GM12872 (cell line): ENCODE results near the gene SLC25A12.

Experiments
- TF ChIP-seq, protein P1 (sequence below): IDR thresholded peaks from 3 replicates; pipeline ENCODE4 v1.5.1; 2011; ENCODE audit warnings: low read depth, mild to moderate bottlenecking, low read length, moderate library complexity; ENCODE audit not compliant: insufficient read depth

SLC25A12 gene

DNA sequence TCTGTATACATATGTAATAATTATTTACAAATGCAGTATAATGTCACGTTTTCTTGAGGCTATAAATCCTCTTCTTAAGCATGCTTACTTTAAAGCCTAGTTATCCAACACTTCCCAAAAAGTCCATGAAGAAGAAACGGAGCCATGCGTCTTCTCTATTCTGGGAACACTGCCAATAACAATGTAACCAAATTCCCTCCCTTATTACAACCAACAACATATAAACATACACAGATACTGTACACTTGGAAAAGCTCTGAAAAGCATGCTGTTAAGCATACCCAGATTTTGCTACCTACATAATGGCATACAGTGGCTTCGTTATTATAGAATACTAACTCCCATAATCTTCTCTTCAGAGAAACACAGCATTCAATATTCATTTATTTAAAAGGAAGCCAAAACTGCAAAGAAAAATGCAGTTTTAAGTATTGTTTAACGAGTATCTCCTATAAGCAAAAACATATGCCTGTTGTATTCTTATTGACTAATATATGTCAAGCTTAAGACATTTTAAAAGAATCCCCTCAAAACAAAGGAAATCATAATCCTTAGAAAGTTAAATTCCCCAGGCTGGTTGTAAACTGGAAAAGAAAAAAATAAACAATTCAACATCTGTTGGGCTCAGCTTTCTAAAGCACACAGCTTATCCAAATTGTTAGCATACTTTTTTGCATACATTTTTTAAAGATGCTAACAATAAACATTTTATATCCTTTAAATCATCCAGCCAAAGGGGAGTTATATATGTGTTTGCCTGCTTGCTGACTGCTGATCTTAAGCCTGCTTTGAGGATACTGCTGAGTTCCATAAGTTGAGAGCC, 83.4 kb downstream of the SLC25A12 start:
- TF ChIP-seq, protein P1, sequence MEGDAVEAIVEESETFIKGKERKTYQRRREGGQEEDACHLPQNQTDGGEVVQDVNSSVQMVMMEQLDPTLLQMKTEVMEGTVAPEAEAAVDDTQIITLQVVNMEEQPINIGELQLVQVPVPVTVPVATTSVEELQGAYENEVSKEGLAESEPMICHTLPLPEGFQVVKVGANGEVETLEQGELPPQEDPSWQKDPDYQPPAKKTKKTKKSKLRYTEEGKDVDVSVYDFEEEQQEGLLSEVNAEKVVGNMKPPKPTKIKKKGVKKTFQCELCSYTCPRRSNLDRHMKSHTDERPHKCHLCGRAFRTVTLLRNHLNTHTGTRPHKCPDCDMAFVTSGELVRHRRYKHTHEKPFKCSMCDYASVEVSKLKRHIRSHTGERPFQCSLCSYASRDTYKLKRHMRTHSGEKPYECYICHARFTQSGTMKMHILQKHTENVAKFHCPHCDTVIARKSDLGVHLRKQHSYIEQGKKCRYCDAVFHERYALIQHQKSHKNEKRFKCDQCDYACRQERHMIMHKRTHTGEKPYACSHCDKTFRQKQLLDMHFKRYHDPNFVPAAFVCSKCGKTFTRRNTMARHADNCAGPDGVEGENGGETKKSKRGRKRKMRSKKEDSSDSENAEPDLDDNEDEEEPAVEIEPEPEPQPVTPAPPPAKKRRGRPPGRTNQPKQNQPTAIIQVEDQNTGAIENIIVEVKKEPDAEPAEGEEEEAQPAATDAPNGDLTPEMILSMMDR = no peak

DNA sequence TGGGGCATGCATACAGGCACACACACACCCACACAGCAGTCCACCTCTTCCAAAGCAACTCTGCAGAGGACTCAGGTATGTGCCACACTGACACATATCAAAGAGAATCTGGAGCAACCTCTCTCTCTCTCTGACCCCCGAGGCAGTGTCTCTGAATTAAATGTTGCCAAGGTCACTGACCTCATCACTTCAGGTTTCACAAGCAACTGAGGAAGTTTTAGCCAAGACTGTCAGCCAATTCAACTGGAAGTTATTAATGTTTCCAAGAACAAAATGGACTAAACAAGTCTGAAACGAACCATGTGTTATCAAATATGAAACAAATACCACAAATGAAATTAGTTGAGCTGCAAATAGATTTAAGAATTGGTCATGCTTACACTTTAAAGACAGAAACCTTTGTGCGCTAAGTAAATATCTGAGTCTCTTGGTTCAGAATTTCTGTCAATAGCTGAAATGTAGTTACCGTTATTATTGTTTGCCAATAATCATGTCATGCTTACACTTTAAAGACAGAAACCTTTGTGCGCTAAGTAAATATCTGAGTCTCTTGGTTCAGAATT, 86.1 kb downstream of the SLC25A12 start:
- TF ChIP-seq, protein P1 = no peak

DNA sequence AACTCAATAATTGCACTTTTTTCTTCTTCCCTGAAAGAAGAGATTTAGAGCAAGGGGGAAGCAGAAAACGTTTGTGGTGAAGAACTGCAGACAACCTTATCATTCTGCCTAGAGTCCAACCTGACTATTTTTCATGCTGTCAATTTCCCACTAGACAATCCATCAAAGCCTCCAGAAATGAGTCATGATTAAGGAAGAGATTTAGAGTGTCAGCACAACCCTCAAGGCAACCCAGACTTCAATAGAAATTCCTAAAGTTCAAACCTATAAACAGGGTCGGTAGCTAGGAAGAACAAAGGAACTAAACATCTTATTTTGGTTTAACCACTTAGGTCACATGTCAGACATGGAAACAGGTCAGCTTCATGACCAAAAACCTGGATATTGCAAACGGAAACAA, 86.9 kb downstream of the SLC25A12 start:
- TF ChIP-seq, protein P1 = no peak

DNA sequence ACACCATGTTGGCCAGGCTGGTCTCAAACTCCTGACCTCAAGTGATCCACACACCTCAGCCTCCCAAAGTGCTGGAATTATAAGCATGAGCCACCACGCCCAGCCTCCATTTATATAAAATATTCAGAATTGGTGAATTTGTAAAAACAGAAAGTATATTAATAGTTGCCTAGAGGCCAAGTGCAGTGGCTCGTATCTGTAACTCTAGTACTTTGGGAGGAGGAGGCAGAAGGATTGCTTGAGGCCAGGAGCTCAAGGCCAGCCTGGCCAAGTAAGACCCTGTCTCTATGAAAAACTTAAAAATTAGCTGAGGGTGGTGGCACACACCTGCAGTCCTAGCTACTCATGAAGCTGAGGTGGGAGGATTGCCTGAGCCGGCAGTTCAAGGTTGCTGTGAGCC, 89.6 kb downstream of the SLC25A12 start:
- TF ChIP-seq, protein P1 = no peak

DNA sequence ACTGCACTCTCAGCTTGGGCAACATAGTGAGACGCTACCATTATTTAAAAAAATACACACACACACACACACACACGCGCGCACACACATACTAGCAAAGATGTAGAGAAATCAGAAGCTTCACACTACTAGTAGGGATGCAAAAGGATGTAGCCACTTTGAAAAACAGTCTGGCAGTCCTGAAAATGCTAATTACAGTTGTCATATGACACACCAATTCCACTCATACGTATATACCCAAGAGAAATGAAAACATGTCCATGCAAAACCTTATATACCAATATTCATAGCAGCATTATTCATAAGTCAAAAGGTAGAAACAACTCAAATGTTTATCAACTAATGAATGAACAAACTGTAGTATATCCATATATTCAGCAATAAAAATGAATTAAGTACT, 90.3 kb downstream of the SLC25A12 start:
- TF ChIP-seq, protein P1 = no peak

DNA sequence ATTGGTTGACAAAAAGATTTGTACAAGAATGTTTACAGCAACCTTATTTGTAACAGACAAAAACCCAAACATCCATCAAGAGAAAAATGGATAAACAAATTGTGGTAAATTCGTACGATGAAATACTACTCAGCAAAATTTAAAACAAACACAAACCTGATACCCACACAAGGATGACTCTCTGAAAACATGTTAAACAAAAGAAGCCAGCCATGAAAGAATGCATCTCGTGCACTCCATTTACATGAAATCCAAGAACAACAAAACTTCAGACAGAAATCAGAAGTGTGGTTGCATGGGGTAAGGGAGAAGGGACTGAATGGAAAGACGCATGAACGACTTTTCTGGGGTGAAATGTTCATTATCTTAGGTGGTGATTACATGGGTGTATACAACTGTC, 93.4 kb downstream of the SLC25A12 start:
- TF ChIP-seq, protein P1 = no peak

DNA sequence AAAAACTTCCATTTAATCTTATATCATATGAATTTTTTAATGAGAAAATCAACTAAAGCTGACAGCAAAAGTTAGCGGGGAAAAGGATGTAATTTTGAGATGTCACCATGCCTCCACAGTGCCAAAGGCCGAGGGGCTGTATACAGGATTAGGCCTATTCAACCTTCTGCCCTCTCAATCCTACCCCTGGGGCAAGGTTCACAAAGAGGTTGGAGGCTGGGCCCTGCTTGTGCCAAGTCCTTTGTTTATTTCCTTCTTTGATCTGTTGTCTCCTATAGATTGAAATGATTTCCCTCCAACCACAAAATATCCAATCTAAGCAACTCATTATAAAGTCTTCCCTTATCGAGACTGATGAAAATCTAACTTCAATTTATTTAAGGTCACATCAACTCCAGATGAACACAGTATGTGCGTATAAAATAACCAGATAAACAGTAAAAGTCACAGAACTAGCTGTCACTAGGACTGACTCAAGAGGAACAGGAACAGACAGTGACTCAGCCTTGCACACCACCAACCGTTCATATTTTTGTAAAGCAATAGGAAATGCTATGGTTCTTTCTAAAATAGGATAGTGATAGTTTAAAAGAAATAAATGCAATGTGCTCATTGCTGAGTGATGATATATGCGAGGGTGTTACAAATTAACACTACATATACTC, 95.8 kb downstream of the SLC25A12 start:
- TF ChIP-seq, protein P1 = no peak
